Neural cell (in vitro differentiated cells): Measurements from ENCODE around the gene FOXE1. TPM values are rescaled to one million over a fixed set of nuclear protein-coding genes. Genes with fewer than 3 reads are reported as not detected.

Source experiments
- H2AFZ ChIP-seq: fragments of 200-600, 300-800 bp; sonication (generic), shearing (Covaris generic); 2 replicates; pipeline ENCODE4 v1.6.0; 2014; ENCODE audit warnings: low read depth, mild to moderate bottlenecking, antibody characterized with exemption, low read length, moderate library complexity
- H3F3A ChIP-seq: fragments of 200-600 bp; shearing (Covaris generic); 2 replicates; pipeline ENCODE4 v1.6.1; 2016; ENCODE audit warnings: mild to moderate bottlenecking, moderate library complexity, mixed read lengths, antibody characterized with exemption, low read length; ENCODE audit not compliant: insufficient read depth, poor library complexity, severe bottlenecking
- H3K27ac ChIP-seq: fragments of 200-600, 300-800 bp; sonication (generic), shearing (Covaris generic); 2 replicates; pipeline ENCODE4 v1.5.1; 2014; ENCODE audit warnings: mild to moderate bottlenecking, low read length, moderate library complexity
- H3K27me3 ChIP-seq: fragments of 300-800, 200-600 bp; sonication (generic), shearing (Covaris generic); 2 replicates; pipeline ENCODE4 v1.6.0; 2014; ENCODE audit warnings: mild to moderate bottlenecking, low read depth, low read length, moderate library complexity; ENCODE audit not compliant: insufficient read depth
- H3K36me3 ChIP-seq: fragments of 300-800, 200-600 bp; sonication (generic), shearing (Covaris generic); 2 replicates; pipeline ENCODE4 v1.5.1; 2014; ENCODE audit warnings: mild to moderate bottlenecking, antibody characterized with exemption, low read length, moderate library complexity; ENCODE audit not compliant: insufficient read depth
- H3K4me2 ChIP-seq: fragments of 300-800, 200-600 bp; sonication (generic), shearing (Covaris generic); 2 replicates; pipeline ENCODE4 v1.6.0; 2014; ENCODE audit warnings: mild to moderate bottlenecking, low read length
- H3K4me3 ChIP-seq: fragments of 300-800, 200-600 bp; sonication (generic), shearing (Covaris generic); 2 replicates; pipeline ENCODE4 v1.5.1; 2014; ENCODE audit warnings: mild to moderate bottlenecking, low read length, moderate library complexity
- H3K79me2 ChIP-seq: fragments of 200-600 bp; shearing (Covaris generic); replicated peaks from 2 replicates; pipeline ENCODE4 v1.6.0; 2014; ENCODE audit warnings: mild to moderate bottlenecking, low read length, moderate library complexity; ENCODE audit not compliant: insufficient read depth
- H3K9ac ChIP-seq: fragments of 300-800, 200-600 bp; sonication (generic), shearing (Covaris generic); 2 replicates; pipeline ENCODE4 v1.6.1; 2016; ENCODE audit warnings: mild to moderate bottlenecking, low read length, mixed read lengths
- H3K9me2 ChIP-seq: fragments of 200-600 bp; shearing (Covaris generic); 2 replicates; pipeline ENCODE4 v1.6.1; 2016; ENCODE audit warnings: mild to moderate bottlenecking, low read length, mixed read lengths; ENCODE audit not compliant: insufficient read depth
- H3K9me3 ChIP-seq: fragments of 200-600, 300-800 bp; sonication (generic), shearing (Covaris generic); 2 replicates; pipeline ENCODE4 v1.6.1; 2016; ENCODE audit warnings: mild to moderate bottlenecking, mixed run types, low read length, moderate library complexity, mixed read lengths
- H4K20me1 ChIP-seq: fragments of 200-600 bp; shearing (Covaris generic); 2 replicates; pipeline ENCODE4 v1.6.1; 2016; ENCODE audit warnings: mild to moderate bottlenecking, mixed run types; ENCODE audit not compliant: insufficient read depth
- EP300 ChIP-seq: fragments of 450-650 bp; conservative IDR thresholded peaks from 2 replicates; pipeline ENCODE4 v1.6.1; 2014; ENCODE audit warnings: antibody characterized with exemption, mild to moderate bottlenecking, moderate library complexity; ENCODE audit not compliant: poor library complexity, severe bottlenecking
- EZH2 ChIP-seq: fragments of 200-600, 300-800 bp; shearing (Covaris generic), sonication (generic); IDR thresholded peaks from 2 replicates; pipeline ENCODE4 v1.6.1; 2014; ENCODE audit warnings: antibody characterized with exemption, low read length, borderline replicate concordance, mild to moderate bottlenecking; ENCODE audit not compliant: insufficient read depth, poor library complexity, severe bottlenecking
- MXI1 ChIP-seq: fragments of 450-650 bp; conservative IDR thresholded peaks from 2 replicates; pipeline ENCODE4 v1.6.1; 2014; ENCODE audit warnings: antibody characterized with exemption, mild to moderate bottlenecking; ENCODE audit not compliant: poor library complexity, severe bottlenecking
- POLR2AphosphoS5 ChIP-seq: IDR thresholded peaks from 2 replicates; pipeline ENCODE4 v1.6.1; 2012
- RAD21 ChIP-seq: fragments of 450-650 bp; conservative IDR thresholded peaks from 2 replicates; pipeline ENCODE4 v1.6.1; 2014; ENCODE audit warnings: antibody characterized with exemption, mild to moderate bottlenecking, moderate library complexity
- SMC3 ChIP-seq: fragments of 450-650 bp; conservative IDR thresholded peaks from 2 replicates; pipeline ENCODE4 v1.6.1; 2014; ENCODE audit warnings: antibody characterized with exemption, mild to moderate bottlenecking, moderate library complexity; ENCODE audit not compliant: poor library complexity
- TAF1 ChIP-seq: IDR thresholded peaks from 2 replicates; pipeline ENCODE4 v1.6.1; 2012; ENCODE audit warnings: low read depth
- polyA plus RNA-seq: library from polyadenylated mRNA; depleted of rRNA; stranded (reverse); fragments of >200 nt; gene quantifications from 2 replicates; pipeline ENCODE4 v1.2.3, GENCODE V29; 2014
- TF ChIP-seq, protein P1 (sequence below): IDR thresholded peaks from 2 replicates; pipeline ENCODE4 v1.6.1; 2012; ENCODE audit warnings: borderline replicate concordance
- TF ChIP-seq, protein P2 (sequence below): fragments of 450-650 bp; IDR thresholded peaks from 2 replicates; pipeline ENCODE4 v1.5.1; 2014; ENCODE audit warnings: antibody characterized with exemption, mild to moderate bottlenecking, moderate library complexity; ENCODE audit not compliant: poor library complexity, severe bottlenecking

FOXE1 gene
- polyA plus RNA-seq, 1 donor from 2014 or later = not detected

- H3K27me3 ChIP-seq = no peaks in the 10 kb centered on the region
- H3K4me3 ChIP-seq = no peak overlapping the region
- no peak overlapping the region for H3K27ac ChIP-seq
- H3K36me3 ChIP-seq = no peaks in the 10 kb centered on the region
- H3K9me2 ChIP-seq = no peaks in the 10 kb centered on the region
- H4K20me1 ChIP-seq = no peaks in the 10 kb centered on the region
- no peak overlapping the region for H3K4me2 ChIP-seq
- H3K79me2 ChIP-seq = no peaks in the 10 kb centered on the region
- H3K9ac ChIP-seq = no peak overlapping the region
- no peaks in the 10 kb centered on the region for H3F3A ChIP-seq
- TF ChIP-seq, protein P1, sequence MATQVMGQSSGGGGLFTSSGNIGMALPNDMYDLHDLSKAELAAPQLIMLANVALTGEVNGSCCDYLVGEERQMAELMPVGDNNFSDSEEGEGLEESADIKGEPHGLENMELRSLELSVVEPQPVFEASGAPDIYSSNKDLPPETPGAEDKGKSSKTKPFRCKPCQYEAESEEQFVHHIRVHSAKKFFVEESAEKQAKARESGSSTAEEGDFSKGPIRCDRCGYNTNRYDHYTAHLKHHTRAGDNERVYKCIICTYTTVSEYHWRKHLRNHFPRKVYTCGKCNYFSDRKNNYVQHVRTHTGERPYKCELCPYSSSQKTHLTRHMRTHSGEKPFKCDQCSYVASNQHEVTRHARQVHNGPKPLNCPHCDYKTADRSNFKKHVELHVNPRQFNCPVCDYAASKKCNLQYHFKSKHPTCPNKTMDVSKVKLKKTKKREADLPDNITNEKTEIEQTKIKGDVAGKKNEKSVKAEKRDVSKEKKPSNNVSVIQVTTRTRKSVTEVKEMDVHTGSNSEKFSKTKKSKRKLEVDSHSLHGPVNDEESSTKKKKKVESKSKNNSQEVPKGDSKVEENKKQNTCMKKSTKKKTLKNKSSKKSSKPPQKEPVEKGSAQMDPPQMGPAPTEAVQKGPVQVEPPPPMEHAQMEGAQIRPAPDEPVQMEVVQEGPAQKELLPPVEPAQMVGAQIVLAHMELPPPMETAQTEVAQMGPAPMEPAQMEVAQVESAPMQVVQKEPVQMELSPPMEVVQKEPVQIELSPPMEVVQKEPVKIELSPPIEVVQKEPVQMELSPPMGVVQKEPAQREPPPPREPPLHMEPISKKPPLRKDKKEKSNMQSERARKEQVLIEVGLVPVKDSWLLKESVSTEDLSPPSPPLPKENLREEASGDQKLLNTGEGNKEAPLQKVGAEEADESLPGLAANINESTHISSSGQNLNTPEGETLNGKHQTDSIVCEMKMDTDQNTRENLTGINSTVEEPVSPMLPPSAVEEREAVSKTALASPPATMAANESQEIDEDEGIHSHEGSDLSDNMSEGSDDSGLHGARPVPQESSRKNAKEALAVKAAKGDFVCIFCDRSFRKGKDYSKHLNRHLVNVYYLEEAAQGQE = no peak
- TF ChIP-seq EZH2 (no peak), EP300 (no peak), TAF1 (no peak), RAD21 (no peak), SMC3 (no peak), POLR2AphosphoS5 (no peak), MXI1 (no peak)
- TF ChIP-seq, protein P2, sequence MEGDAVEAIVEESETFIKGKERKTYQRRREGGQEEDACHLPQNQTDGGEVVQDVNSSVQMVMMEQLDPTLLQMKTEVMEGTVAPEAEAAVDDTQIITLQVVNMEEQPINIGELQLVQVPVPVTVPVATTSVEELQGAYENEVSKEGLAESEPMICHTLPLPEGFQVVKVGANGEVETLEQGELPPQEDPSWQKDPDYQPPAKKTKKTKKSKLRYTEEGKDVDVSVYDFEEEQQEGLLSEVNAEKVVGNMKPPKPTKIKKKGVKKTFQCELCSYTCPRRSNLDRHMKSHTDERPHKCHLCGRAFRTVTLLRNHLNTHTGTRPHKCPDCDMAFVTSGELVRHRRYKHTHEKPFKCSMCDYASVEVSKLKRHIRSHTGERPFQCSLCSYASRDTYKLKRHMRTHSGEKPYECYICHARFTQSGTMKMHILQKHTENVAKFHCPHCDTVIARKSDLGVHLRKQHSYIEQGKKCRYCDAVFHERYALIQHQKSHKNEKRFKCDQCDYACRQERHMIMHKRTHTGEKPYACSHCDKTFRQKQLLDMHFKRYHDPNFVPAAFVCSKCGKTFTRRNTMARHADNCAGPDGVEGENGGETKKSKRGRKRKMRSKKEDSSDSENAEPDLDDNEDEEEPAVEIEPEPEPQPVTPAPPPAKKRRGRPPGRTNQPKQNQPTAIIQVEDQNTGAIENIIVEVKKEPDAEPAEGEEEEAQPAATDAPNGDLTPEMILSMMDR = no peak
- H3K9me3 ChIP-seq = no peaks in the 10 kb centered on the region
- H2AFZ ChIP-seq = no peak overlapping the region
Measured at GRCh38 chr9:97813072-97813471, 40.0 kb upstream of the FOXE1 start.

DNA sequence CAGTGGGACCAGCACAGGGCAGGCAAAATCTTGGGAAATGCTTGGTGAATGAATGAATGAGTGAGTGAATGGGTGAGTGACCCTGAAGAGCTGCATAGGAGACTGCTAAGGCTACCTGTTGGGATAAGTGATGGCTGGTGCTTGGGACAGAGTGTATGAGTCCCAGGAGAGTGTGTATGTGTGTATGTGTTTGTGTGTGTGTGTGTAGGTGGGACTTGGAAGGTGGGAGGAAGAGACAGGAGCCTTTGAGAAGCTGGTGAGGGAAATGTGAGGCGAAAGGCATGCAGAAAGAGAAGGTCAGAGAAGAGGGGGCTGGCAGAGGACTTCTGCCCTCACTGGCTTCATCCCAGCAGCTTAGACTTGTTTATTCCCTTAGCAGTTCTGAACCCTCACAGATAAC, 33.3 kb upstream of the FOXE1 start:
- no peaks in the 10 kb centered on the region for H3K9me2 ChIP-seq

More for the DNA sequence above, 33.3 kb upstream of the FOXE1 start:
- Histone ChIP-seq H3K36me3 (no peaks in the 10 kb centered on the region), H3F3A (no peaks in the 10 kb centered on the region), H3K9ac (no peak overlapping the region), H3K27ac (no peak overlapping the region), H3K4me2 (no peak overlapping the region), H3K27me3 (no peaks in the 10 kb centered on the region), H3K9me3 (no peaks in the 10 kb centered on the region), H3K4me3 (no peak overlapping the region), H4K20me1 (no peaks in the 10 kb centered on the region), H2AFZ (no peak overlapping the region), H3K79me2 (no peaks in the 10 kb centered on the region)
- TF ChIP-seq, protein P1 = no peak
- TF ChIP-seq EP300 (no peak), RAD21 (no peak), MXI1 (no peak), POLR2AphosphoS5 (no peak), SMC3 (no peak), TAF1 (no peak), EZH2 (no peak)
- TF ChIP-seq, protein P2 = no peak
